ENCODE data around the gene PGAM1.
"Not testable (repeated sequence)": the region's sequence is repeated elsewhere in the genome, so short reads cannot be mapped to it uniquely, and the experiment has no call there.

PGAM1 gene

GRCh38 chr10:97407952-97408248 lies 18.1 kb upstream of the PGAM1 start:
- DNase-seq (ENCODE audit: low read depth in 2 of 2) = no peak

DNA sequence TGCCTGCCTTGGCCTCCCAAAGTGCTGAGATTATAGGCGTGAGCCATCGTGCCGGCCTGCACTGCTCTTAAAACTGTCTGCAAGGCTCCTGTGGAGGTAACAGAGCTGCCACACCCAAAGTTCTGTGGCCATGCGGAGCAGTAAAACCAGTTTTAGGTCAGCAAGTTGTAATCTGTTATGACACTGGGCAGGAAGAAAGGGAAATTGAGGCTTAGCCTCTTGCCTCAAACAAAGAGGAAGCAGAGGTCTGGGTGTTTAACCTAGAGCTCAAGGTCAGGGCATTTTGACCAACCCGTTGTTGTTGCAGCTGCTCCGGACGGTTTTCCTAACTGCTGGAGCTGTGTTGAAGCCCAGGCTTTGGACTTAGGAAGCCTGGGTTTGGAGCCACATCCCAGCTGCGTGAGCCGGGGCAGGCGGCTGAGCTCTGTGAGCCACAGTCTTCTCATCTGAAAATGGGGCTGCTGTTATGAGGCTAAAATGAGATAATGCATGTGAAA lies 17.4 kb upstream of the PGAM1 start:
- no peak for DNase-seq (ENCODE audit: low read depth in 2 of 2)

DNA sequence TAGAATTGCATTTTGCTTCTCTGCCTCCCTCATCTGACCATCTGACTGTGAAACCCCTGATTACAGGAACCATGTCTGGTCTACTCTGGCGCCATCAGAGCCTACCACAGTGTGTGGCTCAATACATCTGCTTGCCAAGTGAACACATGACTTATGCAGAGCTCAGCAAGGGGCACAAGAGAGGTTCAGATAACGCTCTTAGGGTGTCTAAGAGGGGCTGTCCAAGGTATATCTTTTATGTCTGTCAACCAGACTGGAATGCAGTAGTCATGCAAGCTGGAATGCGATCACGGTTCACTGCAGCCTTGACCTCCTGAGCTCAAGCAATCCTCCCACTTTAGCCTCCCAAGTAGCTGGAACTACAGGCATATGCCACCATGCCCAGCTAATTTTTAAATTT lies 14.6 kb upstream of the PGAM1 start:
- no peak for DNase-seq (ENCODE audit: low read depth in 2 of 2)

DNA sequence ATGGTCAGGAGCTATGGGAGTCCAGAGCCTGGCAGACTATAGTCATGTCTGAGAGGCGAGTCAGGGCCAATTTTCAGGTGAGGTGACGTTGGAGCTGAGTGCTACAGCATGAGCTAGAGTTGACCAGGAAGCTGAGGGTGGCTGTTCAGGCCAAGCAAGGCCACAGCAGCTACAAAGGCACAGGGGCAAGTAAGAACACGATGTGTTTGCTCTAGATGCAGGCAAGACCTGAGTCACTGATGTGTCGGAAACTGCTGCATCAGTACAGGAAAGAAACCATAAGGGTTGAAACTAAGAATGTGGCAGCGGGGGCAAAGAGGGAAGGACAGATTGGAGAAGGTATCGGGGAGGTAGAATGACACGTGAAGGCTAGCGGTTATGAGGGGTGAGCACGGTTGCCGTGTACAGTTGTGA lies 13.1 kb upstream of the PGAM1 start:
- no peak for DNase-seq (ENCODE audit: low read depth in 2 of 2)

- DNase-seq (ENCODE audit: low read depth in 2 of 2) = no peak
Observed at GRCh38 chr10:97416565-97416964, 9.4 kb upstream of the PGAM1 start.

DNA sequence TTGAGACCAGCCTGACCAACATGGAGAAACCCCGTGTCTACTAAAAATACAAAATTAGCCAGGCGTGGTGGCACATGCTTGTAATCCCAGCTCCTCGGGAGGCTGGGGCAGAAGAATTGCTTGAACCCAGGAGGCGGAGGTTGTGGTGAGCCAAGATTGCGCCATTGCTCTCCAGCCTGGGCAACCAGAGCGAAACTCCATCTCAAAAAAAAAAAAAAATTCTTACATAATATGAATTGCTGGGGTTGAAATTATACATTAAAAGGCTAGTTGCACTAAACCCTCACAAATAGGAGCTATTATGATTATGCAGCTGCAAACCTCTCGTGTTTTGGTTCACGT lies 2.3 kb upstream of the PGAM1 start:
- DNase-seq (ENCODE audit: low read depth in 2 of 2) = not testable (repeated sequence)

DNA sequence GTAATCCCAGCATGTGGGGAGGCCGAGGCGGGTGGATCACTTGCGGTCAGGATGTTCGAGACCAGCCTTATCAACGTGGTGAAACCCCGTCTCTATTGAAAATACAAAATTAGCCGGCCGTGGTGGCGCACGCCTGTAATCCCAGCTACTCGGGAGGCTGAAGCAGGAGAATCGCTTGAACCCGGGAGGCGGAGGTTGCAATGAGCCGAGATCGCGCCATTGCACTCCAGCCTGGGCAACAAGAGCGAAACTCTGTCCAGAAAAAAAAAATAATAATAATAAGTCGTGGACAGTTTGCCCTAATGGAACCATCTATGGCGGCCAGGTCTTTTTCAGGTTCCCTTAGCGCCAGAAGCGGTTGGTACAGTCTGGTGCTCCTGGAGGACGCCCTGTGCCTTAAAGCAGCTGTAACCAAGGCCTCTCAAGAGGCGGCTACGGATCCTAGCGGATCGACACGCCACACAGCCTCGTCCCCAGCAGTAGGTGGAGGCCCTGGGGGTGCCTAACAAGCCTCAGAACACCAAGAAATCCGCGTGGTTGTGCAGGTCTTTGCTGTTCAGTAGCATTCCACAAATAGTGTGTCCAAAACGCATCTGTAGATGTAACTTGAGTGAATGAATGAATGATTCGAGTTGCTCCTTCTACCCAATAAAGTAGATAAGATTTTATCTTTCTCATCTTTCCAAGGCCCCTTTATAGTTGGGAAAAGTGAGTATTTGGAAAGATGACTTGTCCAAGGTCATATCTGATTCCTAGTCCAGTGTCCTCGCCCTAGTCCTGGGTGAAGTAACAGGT lies 982 bp downstream of the PGAM1 start:
- no peak for DNase-seq (ENCODE audit: low read depth in 2 of 2)

DNA sequence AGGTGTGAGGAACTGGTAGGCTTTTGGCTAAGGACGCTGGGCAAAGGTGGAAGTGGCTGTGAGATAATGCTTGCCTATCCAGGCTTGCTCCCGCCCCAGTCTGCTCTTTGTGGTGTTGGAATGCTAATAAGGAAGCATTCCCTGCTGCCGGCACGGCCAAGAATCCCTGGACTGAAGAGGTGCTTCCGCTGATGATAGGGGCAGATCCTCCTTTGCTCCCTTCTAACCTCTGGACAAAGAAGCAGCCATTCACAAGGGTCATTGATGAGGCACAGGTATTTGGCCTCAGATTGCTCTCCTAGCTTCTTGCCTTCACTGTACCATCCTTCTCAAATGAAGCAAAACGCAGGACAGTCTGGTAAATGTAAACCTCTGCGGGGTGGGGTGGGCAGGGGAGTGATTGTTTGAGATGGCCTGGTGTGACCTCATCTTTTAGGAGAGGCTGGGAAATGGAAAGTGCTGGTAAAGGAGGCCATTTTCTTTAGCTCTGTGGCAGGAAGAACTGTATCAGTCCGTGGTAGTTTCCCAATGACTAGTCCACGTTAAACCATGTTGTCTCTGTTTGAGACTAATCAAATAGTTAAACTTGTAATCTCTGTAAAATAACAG lies 1.7 kb downstream of the PGAM1 start:
- no peak for DNase-seq (ENCODE audit: low read depth in 2 of 2)

DNA sequence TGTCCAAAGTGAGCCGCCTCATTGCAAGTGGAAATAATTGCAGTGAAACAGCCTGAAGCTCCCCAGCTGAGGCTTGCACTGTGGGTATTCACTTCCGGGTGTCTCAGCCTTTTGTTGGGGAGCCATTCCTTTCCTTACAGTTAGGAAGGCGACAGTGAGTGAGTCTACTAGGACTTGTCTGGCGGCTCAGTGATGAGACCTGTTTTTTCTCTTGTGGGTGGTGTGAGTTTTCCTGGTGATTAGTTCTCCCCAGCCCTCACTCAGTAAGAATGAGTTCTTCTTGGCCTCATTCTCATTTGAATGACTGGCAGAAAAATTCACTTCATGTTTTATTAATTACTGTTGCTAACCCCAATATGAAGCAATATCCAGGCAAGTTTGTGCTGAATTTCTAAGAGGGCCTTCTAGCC lies 2.6 kb downstream of the PGAM1 start:
- DNase-seq (ENCODE audit: low read depth in 2 of 2) = no peak

DNA sequence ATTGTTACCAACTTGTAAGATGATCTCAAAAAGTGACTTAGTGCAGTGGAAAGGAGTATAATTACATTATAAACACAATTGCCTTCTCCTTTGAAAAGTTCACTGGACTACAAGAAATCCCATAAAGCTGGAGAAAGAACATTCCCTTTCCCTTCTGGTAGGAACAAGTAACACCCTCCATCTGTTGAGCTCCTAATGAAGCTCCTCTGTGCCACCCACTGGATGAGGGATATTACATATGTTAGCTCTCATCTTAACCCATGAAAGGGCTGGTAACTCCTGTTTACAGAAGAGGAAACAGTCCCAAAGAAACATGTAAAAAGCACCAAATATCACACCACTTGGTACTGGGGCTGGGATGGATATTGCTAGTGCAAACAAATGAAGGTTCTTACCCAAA lies 8.1 kb downstream of the PGAM1 start:
- no peak for DNase-seq (ENCODE audit: low read depth in 2 of 2)

- no peak for DNase-seq (ENCODE audit: low read depth in 2 of 2)
Observed at GRCh38 chr10:97434557-97434956, 8.6 kb downstream of the PGAM1 start.

- no peak for DNase-seq (ENCODE audit: low read depth in 2 of 2)
Observed at GRCh38 chr10:97435211-97435610, 9.2 kb downstream of the PGAM1 start.

- DNase-seq (ENCODE audit: low read depth in 2 of 2) = no peak
Observed at GRCh38 chr10:97442277-97442676, 16.3 kb downstream of the PGAM1 start.

GRCh38 chr10:97444212-97444611 lies 18.2 kb downstream of the PGAM1 start:
- no peak for DNase-seq (ENCODE audit: low read depth in 2 of 2)

DNA sequence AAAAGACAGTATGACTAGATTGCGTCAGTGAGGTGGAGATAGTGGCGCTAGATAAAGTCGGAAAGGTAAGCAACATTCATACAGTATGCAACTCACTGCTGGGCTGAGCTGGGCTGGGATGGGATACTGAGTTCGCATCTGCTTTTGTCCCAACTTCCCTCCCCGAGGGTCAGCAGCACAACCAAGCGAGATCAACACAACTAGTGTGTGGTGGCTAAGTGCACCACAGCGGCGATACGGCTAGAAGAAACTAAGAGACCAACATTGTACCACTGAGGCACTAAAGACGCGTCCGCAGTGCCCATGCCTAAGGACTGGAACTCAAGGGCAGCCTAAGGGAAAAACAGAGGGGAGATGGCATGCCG lies 19.3 kb downstream of the PGAM1 start:
- no peak for DNase-seq (ENCODE audit: low read depth in 2 of 2)

- DNase-seq (ENCODE audit: low read depth in 2 of 2) = peak; percentile 77
Observed at GRCh38 chr10:97445722-97446639, 20.0 kb downstream of the PGAM1 start, which contains the start of the genes EXOSC1 and ZDHHC16. Gene EXOSC1 (minus strand): TSS chr10:97446006. CDS start chr10:97445985, 21 bp downstream. Gene ZDHHC16 (plus strand): TSS chr10:97446175. CDS start chr10:97451676, 5,501 bp downstream.

DNA sequence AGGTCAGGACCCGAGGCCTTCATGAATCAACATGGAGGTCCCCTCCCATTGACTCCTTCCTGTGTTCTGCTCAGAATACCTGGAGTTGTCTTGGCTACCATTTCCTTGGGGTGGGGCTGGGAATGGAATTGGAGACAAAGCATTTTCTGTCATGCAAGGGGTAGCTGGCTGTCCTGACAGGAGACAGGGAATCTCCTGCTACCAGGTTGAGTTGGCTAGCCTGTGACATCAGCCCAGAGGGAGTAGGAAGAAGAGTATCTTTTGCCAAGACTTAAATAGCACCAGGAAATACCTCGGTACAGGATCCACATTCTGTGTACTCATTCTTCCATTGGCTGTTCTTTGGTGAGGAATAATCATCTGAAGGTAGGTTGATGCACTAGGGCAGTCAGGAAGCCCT lies 24.8 kb downstream of the PGAM1 start:
- no peak for DNase-seq (ENCODE audit: low read depth in 2 of 2)

DNA sequence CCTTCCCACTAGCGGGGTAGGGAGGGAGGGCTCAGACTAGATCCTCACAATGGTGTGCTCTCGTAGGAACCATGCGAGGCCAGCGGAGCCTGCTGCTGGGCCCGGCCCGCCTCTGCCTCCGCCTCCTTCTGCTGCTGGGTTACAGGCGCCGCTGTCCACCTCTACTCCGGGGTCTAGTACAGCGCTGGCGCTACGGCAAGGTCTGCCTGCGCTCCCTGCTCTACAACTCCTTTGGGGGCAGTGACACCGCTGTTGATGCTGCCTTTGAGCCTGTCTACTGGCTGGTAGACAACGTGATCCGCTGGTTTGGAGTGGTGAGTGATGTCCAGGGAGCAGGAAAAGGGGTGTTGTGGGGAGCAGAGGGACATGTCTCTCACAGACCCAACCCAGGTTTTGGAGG lies 25.6 kb downstream of the PGAM1 start:
- DNase-seq (ENCODE audit: low read depth in 2 of 2) = no peak

GRCh38 chr10:97452352-97452751 lies 26.4 kb downstream of the PGAM1 start:
- DNase-seq (ENCODE audit: low read depth in 2 of 2) = no peak

DNA sequence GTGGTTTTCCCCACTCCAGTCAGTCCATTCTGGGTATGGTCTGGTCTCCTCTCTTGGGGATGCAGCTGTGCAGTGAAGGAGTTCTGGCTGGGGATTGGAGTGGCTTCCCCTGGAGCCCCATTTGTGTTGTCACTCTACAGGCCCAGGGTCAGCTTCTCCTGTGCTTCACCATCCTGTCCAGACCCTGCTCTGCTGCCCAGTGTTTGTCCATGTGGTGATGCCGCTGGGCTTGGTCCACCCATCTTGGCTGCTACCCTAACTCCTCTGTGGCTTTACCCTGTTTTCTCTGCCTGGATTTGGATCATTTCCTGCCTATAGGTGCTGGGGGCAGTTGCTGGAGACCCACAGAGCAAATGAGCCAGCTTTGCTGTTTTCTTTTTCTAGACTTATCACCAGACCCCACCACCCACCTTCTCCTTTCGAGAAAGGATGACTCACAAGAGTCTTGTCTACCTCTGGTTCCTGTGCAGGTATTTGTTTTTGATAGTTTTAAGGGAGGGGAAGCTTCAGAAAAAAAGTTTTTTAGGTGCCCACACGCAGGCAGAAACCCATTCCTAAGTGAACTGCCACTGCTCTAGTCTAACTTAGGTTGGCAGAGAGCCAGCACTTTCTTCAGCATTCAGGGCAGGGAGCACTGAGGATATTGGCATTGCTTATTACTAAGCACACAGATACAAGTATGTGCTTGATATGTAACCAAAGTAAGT lies 28.5 kb downstream of the PGAM1 start:
- no peak for DNase-seq (ENCODE audit: low read depth in 2 of 2)

- DNase-seq (ENCODE audit: low read depth in 2 of 2) = no peak
Observed at GRCh38 chr10:97456034-97456685, 30.2 kb downstream of the PGAM1 start.
